Measurements from ENCODE around the gene SAP30.

Gene SAP30

DNA sequence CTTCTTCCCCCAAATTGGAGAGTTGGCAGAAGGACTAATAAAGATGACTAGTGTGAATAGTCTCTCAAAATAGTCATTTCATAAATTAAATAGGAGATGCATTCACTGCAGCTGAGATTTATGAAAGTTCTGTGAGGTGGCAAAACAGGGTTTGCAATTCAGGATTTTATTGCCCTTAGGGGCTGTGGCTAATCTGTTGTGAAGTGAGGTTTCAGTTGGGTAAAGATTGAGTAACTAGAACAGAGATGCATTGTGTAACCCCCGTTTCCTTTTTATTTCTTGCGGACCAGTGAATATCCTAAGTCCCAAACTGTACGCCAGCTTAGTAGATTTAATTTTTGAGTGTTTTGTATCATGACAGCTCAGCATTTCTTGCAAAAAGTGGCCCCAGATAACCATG is 44.3 kb downstream of the SAP30 start:
- DNase-seq (no peak), ATAC-seq (no peak)

DNA sequence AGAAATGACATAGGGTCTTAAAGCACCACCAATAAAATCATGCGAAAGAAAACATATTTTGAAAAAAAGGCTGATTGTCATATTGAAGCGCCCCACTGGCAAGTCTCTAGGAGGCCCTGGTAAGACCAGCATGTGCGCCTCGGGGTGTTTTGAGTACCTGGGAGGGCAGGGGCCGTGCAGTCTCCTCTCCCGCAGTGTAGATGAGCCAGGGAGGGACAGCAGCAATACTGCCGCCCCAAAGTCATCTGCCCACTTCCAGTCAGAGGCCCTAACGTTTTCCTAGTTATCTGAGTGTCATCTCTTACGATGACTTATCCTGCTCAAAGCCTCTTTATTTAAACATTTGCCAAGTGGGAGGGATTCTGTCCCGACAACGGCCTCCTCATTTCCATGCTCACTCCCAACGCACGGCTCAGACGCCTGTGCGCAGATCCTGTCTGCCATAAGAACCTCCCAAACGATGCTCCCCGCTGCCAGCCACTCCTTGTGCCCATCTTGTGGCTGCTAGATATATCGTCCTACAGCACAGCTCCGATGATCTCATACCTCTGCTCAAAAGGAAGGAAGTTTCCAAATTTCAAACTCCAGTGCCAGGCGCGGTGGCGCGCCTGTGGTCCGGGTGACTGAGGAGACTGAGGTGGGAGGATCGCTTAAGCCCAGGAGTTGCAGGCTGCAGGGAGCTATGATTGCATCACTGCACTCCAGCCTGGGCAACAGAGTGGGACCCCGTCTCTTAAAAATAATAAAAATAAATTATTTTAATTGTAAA is 45.3 kb downstream of the SAP30 start:
- ATAC-seq: no peak

DNA sequence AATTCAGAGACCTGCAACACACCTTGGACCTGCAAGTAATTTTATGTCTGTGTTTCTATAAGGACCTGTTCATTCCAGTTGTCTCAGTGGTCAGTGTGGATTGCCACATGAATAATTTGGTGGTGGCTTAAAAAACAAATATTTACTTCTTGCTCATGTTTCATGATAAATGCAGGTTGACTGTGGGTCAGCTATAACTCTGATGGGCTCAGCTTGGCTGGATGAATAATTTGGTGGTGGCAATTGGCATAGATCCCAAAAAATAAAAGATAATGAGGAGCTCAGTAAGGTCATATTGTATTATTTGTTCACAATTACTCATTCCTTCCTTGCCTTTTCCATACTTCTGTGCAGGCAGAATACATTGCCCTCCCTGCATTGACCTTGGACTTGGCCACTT is 47.1 kb downstream of the SAP30 start:
- ATAC-seq: no peak
- no peak for DNase-seq

More for the DNA sequence above, 45.3 kb downstream of the SAP30 start:
- no peak for DNase-seq

DNA sequence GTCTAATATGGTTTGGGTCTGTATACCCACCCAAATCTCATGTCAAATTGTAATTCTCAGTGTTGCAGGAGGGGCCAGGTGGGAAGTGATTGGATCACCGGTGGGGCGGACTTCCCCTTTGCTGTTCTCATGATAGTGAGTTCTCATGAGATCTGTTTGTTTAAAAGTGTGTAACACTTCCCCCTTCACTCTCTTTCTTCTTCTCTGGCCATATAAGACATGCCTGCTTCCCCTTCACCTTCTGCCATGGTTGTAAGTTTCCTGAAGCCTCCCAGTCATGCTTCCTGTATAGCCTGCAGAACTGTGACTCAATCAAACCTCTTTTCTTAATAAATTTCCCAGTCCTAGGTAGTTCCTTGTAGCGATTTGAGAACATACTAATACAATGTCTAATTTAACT is 47.9 kb downstream of the SAP30 start:
- ATAC-seq (no peak), DNase-seq (no peak)

DNA sequence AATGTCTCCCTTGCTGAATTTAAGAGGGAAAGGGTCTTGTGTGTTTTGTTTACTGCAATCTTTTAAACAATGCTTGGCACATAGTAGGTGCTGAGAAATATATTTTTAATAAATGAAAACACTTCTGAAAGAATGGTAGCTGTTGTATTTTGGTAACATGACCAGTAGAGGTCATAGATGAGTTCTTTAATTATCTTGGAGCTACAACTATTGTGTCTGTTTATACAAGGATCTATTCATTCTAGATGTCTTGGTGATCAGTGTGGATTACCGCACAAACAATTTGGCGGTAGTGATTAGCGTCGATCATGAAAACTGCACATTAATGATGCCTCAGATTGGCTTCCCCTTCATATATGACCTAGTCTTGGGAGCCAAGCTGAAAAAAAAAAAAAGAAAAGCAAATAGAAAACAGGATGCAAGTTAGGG is 49.6 kb downstream of the SAP30 start:
- DNase-seq (no peak), ATAC-seq (no peak)

DNA sequence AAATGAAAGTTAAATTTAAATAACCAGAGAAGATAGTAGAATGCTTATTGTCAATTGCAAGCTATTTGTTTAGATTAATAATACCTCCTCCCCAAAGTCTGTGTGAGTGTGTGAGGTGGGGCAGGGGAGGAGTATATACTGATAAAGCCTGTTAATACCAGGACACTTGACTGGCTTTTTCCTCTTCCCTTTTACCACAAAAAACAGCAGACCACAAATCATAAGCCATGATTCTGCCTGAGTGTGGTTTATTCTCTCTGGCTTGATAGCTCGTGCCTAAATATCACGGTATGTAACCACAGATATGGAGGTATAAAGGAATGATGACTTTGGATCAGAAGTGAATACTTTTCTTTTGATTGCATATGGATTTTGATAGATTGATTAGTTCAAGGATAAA is 50.0 kb downstream of the SAP30 start:
- ATAC-seq (no peak), DNase-seq (no peak)

DNA sequence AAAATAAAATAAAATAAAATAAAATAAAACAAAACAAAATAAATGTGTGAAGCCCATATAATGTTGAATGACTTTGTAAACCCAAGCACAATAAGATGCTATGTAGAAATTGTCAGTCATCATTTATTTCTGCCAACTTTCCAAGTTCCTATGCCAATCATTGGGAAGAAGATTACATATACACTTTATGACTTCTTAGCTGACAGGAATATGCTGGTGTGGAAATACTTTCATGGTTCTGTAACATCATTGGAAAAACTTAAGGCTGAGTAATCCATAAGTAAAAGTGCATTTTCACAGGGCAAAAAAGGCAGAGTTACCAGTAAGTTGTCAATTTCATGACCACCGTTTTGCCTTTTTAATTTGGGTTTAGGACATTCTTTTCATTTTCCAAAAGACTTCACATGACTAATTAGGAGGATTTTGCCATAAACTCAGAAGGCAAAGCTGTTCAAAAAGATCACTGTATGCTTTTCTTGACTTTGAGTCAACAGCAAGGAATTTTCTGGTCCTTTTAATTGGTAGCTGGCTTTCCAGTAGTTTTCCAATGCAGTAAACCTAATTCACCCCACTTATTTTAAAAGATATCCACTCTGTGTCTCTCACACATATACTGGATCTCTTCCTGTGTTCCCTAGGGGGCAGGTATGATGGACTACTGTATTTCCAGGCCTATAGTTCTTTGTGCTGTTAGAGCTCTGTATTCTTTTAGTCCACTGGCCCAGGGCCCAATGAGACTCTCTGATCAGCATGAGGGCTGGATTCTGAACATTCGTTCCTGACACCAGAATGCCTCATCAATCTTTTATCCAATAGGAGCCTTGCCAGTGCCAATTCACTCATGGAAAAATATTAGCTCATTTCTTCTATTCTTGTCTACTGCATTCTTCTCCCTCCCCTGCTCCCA is 54.4 kb downstream of the SAP30 start:
- DNase-seq: no peak
- ATAC-seq: no peak

DNA sequence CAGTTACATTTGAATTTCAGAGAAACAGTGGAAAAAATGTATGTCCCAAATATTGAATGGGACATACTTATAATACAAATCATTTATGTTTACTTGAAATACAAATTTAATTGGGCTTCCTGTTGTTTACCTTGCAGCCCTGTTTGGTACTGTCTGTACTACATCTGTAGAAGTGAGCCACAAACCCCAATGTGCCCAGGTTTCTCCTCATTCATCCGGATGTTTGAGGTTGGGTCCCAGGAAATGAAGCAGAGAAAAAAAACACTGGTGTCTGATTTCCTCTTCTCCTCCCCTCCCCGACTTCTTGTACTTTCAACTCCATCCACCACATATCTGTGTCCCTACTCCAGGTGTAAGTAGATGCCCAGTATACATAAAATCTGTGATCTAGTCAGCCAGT is 55.3 kb downstream of the SAP30 start:
- no peak for ATAC-seq
- DNase-seq: no peak

All from stimulated activated naive CD8-positive, alpha-beta T cell treated with anti-CD3 and anti-CD28 coated beads, Interleukin-15, Interleukin-2, amounts not matched to agents 100 U/mL and 50 U/mL, for 24 hours (primary cell).